Liver (tissue), 9 donors: ENCODE measurements around the gene EFHB. TPM values are rescaled to one million over a fixed set of nuclear protein-coding genes. Genes with fewer than 3 reads are reported as not detected.

Experiments used
- DNase-seq: peaks from one replicate; pipeline ENCODE4 v3.0.0-alpha.2; 2017; ENCODE audit warnings: low spot score
- H3K27ac ChIP-seq, 2 donors: one replicate each; pipeline ENCODE4 v1.7.0; 2013; ENCODE audit warnings: inconsistent platforms in 2 of 2, low read length in 2 of 2, control low read depth in 1 of 2, low read depth in 1 of 2, mild to moderate bottlenecking in 1 of 2
- H3K27me3 ChIP-seq, 4 donors: one replicate each; pipeline versions ENCODE4 v1.6.1 to v1.7.0; 2013; ENCODE audit warnings: low read length in 3 of 4, inconsistent platforms in 1 of 4, mild to moderate bottlenecking in 1 of 4, moderate library complexity in 1 of 4; ENCODE audit not compliant: control insufficient read depth in 4 of 4, insufficient read depth in 4 of 4
- H3K36me3 ChIP-seq, 4 donors: one replicate each; pipeline versions ENCODE4 v1.6.1 to v1.7.0; 2013; ENCODE audit warnings: low read length in 3 of 4, mild to moderate bottlenecking in 3 of 4, low read depth in 1 of 4, moderate library complexity in 1 of 4; ENCODE audit not compliant: control insufficient read depth in 4 of 4, insufficient read depth in 3 of 4
- H3K4me1 ChIP-seq, 4 donors: one replicate each; pipeline versions ENCODE4 v1.6.1 to v1.7.0; 2013; ENCODE audit warnings: low read length in 3 of 4, mild to moderate bottlenecking in 3 of 4, moderate library complexity in 1 of 4; ENCODE audit not compliant: control insufficient read depth in 4 of 4, insufficient read depth in 4 of 4
- H3K4me3 ChIP-seq, 3 donors: one replicate each; pipeline versions ENCODE4 v1.6.1 to v1.7.0; 2013; ENCODE audit warnings: low read length in 3 of 3, control low read depth in 1 of 3, low read depth in 1 of 3, mild to moderate bottlenecking in 1 of 3
- H3K9ac ChIP-seq, 2 donors: one replicate each; pipeline ENCODE4 v1.7.0; 2013; ENCODE audit warnings: low read length in 2 of 2, mild to moderate bottlenecking in 2 of 2, moderate library complexity in 2 of 2, control low read depth in 1 of 2, low read depth in 1 of 2
- H3K9me3 ChIP-seq, 4 donors: one replicate each; pipeline versions ENCODE4 v1.6.1 to v1.7.0; 2013; ENCODE audit warnings: low read length in 3 of 4; ENCODE audit not compliant: control insufficient read depth in 4 of 4
- EGR1 ChIP-seq, 2 donors: IDR thresholded peaks; 2 replicates each; pipeline ENCODE4 v1.6.1; 2016 to 2018; ENCODE audit warnings: antibody characterized with exemption in 2 of 2, low read depth in 2 of 2
- FOXA1 ChIP-seq: IDR thresholded peaks from 2 replicates; pipeline ENCODE4 v1.6.1; 2016; ENCODE audit warnings: antibody characterized with exemption
- FOXA2 ChIP-seq: IDR thresholded peaks from 2 replicates; pipeline ENCODE4 v1.6.1; 2016; ENCODE audit warnings: antibody characterized with exemption
- GABPA ChIP-seq, 2 donors: IDR thresholded peaks in 1 of 2; conservative IDR thresholded peaks in 1 of 2; 2 replicates each; pipeline ENCODE4 v1.6.1; 2016; ENCODE audit warnings: antibody characterized with exemption in 2 of 2, mild to moderate bottlenecking in 1 of 2, moderate library complexity in 1 of 2
- NR2F2 ChIP-seq: IDR thresholded peaks from 2 replicates; pipeline ENCODE4 v1.6.1; 2016; ENCODE audit warnings: antibody characterized with exemption
- RAD21 ChIP-seq, 2 donors: IDR thresholded peaks; 2 replicates each; pipeline ENCODE4 v1.6.1; 2016; ENCODE audit warnings: antibody characterized with exemption in 2 of 2, mild to moderate bottlenecking in 2 of 2
- RXRA ChIP-seq, 2 donors: IDR thresholded peaks; 2 replicates each; pipeline ENCODE4 v1.6.1; 2017 to 2018; ENCODE audit warnings: antibody characterized with exemption in 2 of 2, mild to moderate bottlenecking in 1 of 2
- SP1 ChIP-seq: IDR thresholded peaks from 2 replicates; pipeline ENCODE4 v1.6.1; 2018; ENCODE audit warnings: antibody characterized with exemption, mild to moderate bottlenecking
- YY1 ChIP-seq: IDR thresholded peaks from 2 replicates; pipeline ENCODE4 v1.6.1; 2016; ENCODE audit warnings: antibody characterized with exemption, mild to moderate bottlenecking
- WGBS: extraction: QIAGEN DNeasy Blood & Tissue Kit; methylation state at CpG from one replicate; pipeline ENCODE4 v1.1.7; 2013; 5-methylcytosine and 5-hydroxymethylcytosine counted together
- polyA plus RNA-seq, 2 donors: library from polyadenylated mRNA; stranded (reverse) in 1 of 2; unstranded in 1 of 2; fragments of 200-250 nt in 1 of 2; fragments of >200 nt in 1 of 2; fragmentation: Nextera tagmentation in 1 of 2; extraction: Ambion mirVana in 1 of 2; gene quantifications; one replicate each; pipeline versions ENCODE4 v1.2.1 to v1.2.3, GENCODE V29; 2013 to 2015
- total RNA-seq, 2 donors: library from RNA; depleted of rRNA; stranded (reverse); fragments of >200 nt; gene quantifications; one replicate each; pipeline ENCODE4 v1.2.3, GENCODE V29; 2014
- TF ChIP-seq, protein P1 (sequence below): fragments of 150-350 bp; IDR thresholded peaks from 2 replicates; pipeline ENCODE4 v1.5.1; 2017; ENCODE audit warnings: improper control_type of control experiment, low read depth, low read length; ENCODE audit not compliant: missing input control
- TF ChIP-seq, protein P2 (sequence below): IDR thresholded peaks from 2 replicates; pipeline ENCODE4 v1.6.1; 2016; ENCODE audit warnings: antibody characterized with exemption
- TF ChIP-seq, protein P3 (sequence below): IDR thresholded peaks from 2 replicates; pipeline ENCODE4 v1.6.1; 2016; ENCODE audit warnings: antibody characterized with exemption
- TF ChIP-seq, protein P4 (sequence below): IDR thresholded peaks from 2 replicates; pipeline ENCODE4 v1.6.1; 2016; ENCODE audit warnings: antibody characterized with exemption
- TF ChIP-seq, protein P5 (sequence below): IDR thresholded peaks from 2 replicates; pipeline ENCODE4 v1.6.1; 2016; ENCODE audit warnings: antibody characterized with exemption, mild to moderate bottlenecking
- donor health status: healthy.
- donor health status: healthy.
- donor health status: healthy.
- donor health status: healthy.
- donor health status: healthy.

Gene EFHB
- total and polyA plus RNA-seq, 4 donors = 0.05 to 0.37 (median 0.33) TPM; not detected in 1

DNA sequence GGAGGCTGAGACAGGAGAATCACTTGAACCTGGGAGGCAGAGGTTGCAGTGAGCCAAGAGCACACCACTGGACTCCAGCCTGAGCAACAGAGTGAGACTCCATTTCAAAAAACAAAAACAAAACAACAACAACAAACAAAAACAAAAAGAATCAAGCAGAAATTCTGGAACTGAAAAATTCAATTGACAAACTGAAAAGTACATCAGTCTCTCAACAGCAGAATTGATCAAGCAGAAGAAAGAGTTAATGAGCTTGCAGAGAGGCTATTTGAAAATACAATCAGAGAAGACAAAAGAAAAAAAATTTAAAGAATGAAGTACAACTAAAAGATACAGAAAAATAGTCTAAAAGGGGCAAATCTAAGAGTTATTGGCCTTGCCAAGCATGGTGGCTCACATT is 22.6 kb downstream of the EFHB start (continued):
- TF ChIP-seq, protein P1, sequence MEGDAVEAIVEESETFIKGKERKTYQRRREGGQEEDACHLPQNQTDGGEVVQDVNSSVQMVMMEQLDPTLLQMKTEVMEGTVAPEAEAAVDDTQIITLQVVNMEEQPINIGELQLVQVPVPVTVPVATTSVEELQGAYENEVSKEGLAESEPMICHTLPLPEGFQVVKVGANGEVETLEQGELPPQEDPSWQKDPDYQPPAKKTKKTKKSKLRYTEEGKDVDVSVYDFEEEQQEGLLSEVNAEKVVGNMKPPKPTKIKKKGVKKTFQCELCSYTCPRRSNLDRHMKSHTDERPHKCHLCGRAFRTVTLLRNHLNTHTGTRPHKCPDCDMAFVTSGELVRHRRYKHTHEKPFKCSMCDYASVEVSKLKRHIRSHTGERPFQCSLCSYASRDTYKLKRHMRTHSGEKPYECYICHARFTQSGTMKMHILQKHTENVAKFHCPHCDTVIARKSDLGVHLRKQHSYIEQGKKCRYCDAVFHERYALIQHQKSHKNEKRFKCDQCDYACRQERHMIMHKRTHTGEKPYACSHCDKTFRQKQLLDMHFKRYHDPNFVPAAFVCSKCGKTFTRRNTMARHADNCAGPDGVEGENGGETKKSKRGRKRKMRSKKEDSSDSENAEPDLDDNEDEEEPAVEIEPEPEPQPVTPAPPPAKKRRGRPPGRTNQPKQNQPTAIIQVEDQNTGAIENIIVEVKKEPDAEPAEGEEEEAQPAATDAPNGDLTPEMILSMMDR = no peak
- TF ChIP-seq EGR1 (IDR thresholded peaks at IDR 0.05; ENCODE audit: low read depth in 2 of 2) = no peak

DNA sequence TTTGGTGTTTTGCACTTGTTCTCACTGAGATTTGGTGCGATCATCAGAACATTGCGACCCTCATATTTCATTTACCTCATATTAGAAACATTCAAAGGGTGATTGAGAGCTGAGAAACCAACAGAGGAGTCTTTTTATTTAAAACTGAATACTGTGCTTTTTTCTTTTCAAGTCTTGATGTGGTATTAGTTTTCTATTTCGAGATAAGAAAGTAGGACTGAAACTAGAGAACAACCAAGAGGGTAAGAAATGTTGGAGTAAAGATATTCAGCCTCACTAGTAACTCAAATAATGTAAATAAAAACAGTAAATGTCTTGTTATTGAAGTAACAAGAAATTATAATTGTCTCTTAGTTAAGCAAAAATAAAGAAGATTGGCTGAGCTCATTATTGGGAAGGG is 26.5 kb downstream of the EFHB start:
- no peaks in the 10 kb centered on the region for H3K4me1 ChIP-seq
- H3K36me3 ChIP-seq = no peaks in the 10 kb centered on the region
- TF ChIP-seq, protein P2, sequence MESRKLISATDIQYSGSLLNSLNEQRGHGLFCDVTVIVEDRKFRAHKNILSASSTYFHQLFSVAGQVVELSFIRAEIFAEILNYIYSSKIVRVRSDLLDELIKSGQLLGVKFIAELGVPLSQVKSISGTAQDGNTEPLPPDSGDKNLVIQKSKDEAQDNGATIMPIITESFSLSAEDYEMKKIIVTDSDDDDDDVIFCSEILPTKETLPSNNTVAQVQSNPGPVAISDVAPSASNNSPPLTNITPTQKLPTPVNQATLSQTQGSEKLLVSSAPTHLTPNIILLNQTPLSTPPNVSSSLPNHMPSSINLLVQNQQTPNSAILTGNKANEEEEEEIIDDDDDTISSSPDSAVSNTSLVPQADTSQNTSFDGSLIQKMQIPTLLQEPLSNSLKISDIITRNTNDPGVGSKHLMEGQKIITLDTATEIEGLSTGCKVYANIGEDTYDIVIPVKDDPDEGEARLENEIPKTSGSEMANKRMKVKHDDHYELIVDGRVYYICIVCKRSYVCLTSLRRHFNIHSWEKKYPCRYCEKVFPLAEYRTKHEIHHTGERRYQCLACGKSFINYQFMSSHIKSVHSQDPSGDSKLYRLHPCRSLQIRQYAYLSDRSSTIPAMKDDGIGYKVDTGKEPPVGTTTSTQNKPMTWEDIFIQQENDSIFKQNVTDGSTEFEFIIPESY = no peak
- TF ChIP-seq, protein P3, sequence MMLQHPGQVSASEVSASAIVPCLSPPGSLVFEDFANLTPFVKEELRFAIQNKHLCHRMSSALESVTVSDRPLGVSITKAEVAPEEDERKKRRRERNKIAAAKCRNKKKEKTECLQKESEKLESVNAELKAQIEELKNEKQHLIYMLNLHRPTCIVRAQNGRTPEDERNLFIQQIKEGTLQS = no peak
- TF ChIP-seq, protein P4, sequence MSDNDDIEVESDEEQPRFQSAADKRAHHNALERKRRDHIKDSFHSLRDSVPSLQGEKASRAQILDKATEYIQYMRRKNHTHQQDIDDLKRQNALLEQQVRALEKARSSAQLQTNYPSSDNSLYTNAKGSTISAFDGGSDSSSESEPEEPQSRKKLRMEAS = no peak
- TF ChIP-seq, protein P5, sequence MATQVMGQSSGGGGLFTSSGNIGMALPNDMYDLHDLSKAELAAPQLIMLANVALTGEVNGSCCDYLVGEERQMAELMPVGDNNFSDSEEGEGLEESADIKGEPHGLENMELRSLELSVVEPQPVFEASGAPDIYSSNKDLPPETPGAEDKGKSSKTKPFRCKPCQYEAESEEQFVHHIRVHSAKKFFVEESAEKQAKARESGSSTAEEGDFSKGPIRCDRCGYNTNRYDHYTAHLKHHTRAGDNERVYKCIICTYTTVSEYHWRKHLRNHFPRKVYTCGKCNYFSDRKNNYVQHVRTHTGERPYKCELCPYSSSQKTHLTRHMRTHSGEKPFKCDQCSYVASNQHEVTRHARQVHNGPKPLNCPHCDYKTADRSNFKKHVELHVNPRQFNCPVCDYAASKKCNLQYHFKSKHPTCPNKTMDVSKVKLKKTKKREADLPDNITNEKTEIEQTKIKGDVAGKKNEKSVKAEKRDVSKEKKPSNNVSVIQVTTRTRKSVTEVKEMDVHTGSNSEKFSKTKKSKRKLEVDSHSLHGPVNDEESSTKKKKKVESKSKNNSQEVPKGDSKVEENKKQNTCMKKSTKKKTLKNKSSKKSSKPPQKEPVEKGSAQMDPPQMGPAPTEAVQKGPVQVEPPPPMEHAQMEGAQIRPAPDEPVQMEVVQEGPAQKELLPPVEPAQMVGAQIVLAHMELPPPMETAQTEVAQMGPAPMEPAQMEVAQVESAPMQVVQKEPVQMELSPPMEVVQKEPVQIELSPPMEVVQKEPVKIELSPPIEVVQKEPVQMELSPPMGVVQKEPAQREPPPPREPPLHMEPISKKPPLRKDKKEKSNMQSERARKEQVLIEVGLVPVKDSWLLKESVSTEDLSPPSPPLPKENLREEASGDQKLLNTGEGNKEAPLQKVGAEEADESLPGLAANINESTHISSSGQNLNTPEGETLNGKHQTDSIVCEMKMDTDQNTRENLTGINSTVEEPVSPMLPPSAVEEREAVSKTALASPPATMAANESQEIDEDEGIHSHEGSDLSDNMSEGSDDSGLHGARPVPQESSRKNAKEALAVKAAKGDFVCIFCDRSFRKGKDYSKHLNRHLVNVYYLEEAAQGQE = no peak
- no peak for TF ChIP-seq FOXA2
- no peak for TF ChIP-seq SP1
- no peak for TF ChIP-seq RAD21 (IDR thresholded peaks at IDR 0.05)
- no peak for TF ChIP-seq YY1
- TF ChIP-seq FOXA1 = no peak
- TF ChIP-seq, protein P1 = no peak
- no peak for TF ChIP-seq RXRA (IDR thresholded peaks at IDR 0.05)
- TF ChIP-seq GABPA (IDR thresholded peaks at IDR 0.05 in 1 of 2, conservative IDR thresholded peaks at IDR 0.05 in 1 of 2) = no peak
- no peak for TF ChIP-seq NR2F2
- no peak overlapping the region for H3K4me3 ChIP-seq
- H3K27ac ChIP-seq = no peak overlapping the region
- 87% methylated on average over 3 of the region's 3 CpGs for WGBS
- no peak overlapping the region for H3K9ac ChIP-seq
- H3K27me3 ChIP-seq = no peaks in the 10 kb centered on the region
- no peak for DNase-seq
- H3K9me3 ChIP-seq = no peaks in the 10 kb centered on the region
